HepG2 (cell line): ENCODE measurements around the gene NOP56. TPM values are rescaled to one million over a fixed set of nuclear protein-coding genes. Genes with fewer than 3 reads are reported as not detected.

ENCODE experiments used
- microRNA counts: library from miRNA; unstranded; fragments of <30 nt; microRNA quantifications from one replicate; lab custom pipeline; 2015
- microRNA-seq: library from miRNA; unstranded; fragments of <30 nt; microRNA quantifications from one replicate; pipeline ENCODE4, GENCODE V29; 2020
- polyA plus RNA-seq, 8 experiments: library from polyadenylated mRNA; depleted of rRNA in 3 of 8; stranded (reverse) in 7 of 8; unstranded in 1 of 8; fragments of >200 nt; fragmentation: Illumina TruSeq in 4 of 8; extraction: Trizol in 4 of 8; gene quantifications; 2 replicates each; pipeline versions ENCODE4 v1.2.1 to v1.2.3, GENCODE V29; 2011 to 2016; ENCODE audit warnings: low read depth in 4 of 8, missing spikeins in 1 of 8, mixed read lengths in 1 of 8; ENCODE audit not compliant: insufficient read depth in 1 of 8
- small RNA-seq, 3 experiments: library from RNA; depleted of rRNA; stranded (forward); fragments of <200 nt; gene quantifications; one replicate each; pipeline ENCODE3, GENCODE V24; 2012; ENCODE audit warnings: low read depth in 2 of 3, low replicate concordance in 1 of 3; ENCODE audit not compliant: insufficient read length in 3 of 3, insufficient read depth in 2 of 3
- total RNA-seq, 5 experiments: library from RNA; depleted of rRNA; stranded (reverse); fragments of >200 nt; fragmentation: Illumina TruSeq; extraction: Trizol; gene quantifications; 2 replicates each; pipeline ENCODE4 v1.2.3, GENCODE V29; 2016; ENCODE audit warnings: low read depth in 1 of 5

NOP56 gene
- total and polyA plus RNA-seq, 2 of the 13 experiments (the other 11 are each of a cell fraction or from before 2014, with no cell fraction given), result 369 to 1,116 TPM

MicroRNAs within 50 kb of the gene (microRNA counts, 767-probe panel; counts per million panel counts)
- not detected for microRNA hsa-miR-1292 (lab: Ali Mortazavi, UCI)

Small RNA genes lying within 50 kb of the gene (microRNA-seq; reads per million reads assigned to microRNA genes)
- gene MIR1292, result 35.2 reads per million, percentile 64 among the genes with 10 or more reads in this experiment

Small RNA genes lying within 50 kb of the gene (small RNA-seq; reads per million reads assigned to genes)
- gene SNORA51 (0.51 to 6.8 (median 0.98) reads per million in 3 experiments), gene SNORD110 (0 reads per million in 3 experiments), gene SNORD56 (0 reads per million in 3 experiments), gene SNORD57 (0 reads per million in 3 experiments), gene SNORD86 (0 reads per million in 3 experiments)

Other genes with a start within 250 kb of the NOP56 start
- 778 and 844 TPM in 2 replicates for gene SNRPB, start 181.8 kb upstream of the NOP56 start, total RNA-seq (2016; rRNA removed; fragmentation: Illumina TruSeq; extraction: Trizol)
- 473 and 489 TPM in 2 replicates for gene SNRPB, start 181.8 kb upstream of the NOP56 start, polyA plus RNA-seq (2011; rRNA removed)
- 22.1 and 28.8 TPM in 2 replicates for gene ZNF343, start 143.7 kb upstream of the NOP56 start, total RNA-seq (2016; rRNA removed; fragmentation: Illumina TruSeq; extraction: Trizol)
- 16.4 and 17.0 TPM in 2 replicates for gene ZNF343, start 143.7 kb upstream of the NOP56 start, polyA plus RNA-seq (2011; rRNA removed)
- gene TMC2, start 116.1 kb upstream of the NOP56 start, total RNA-seq (2016; rRNA removed; fragmentation: Illumina TruSeq; extraction: Trizol), result not detected in 2 replicates
- 0.03 TPM in 1 of 2 replicates, not detected in the other for gene TMC2, start 116.1 kb upstream of the NOP56 start, polyA plus RNA-seq (2011; rRNA removed)
- gene IDH3B, start 11.6 kb downstream of the NOP56 start, total RNA-seq (2016; rRNA removed; fragmentation: Illumina TruSeq; extraction: Trizol), result 215 and 246 TPM in 2 replicates
- 245 and 254 TPM in 2 replicates for gene IDH3B, start 11.6 kb downstream of the NOP56 start, polyA plus RNA-seq (2011; rRNA removed)
- 0.84 TPM in 1 of 2 replicates, not detected in the other for gene EBF4, start 40.1 kb downstream of the NOP56 start, total RNA-seq (2016; rRNA removed; fragmentation: Illumina TruSeq; extraction: Trizol)
- 2.2 and 5.2 TPM in 2 replicates for gene EBF4, start 40.1 kb downstream of the NOP56 start, polyA plus RNA-seq (2011; rRNA removed)
- gene CPXM1, start 148.0 kb downstream of the NOP56 start, total RNA-seq (2016; rRNA removed; fragmentation: Illumina TruSeq; extraction: Trizol), result not detected in 2 replicates
- gene CPXM1, start 148.0 kb downstream of the NOP56 start, polyA plus RNA-seq (2011; rRNA removed), result 0.07 TPM in 1 of 2 replicates, not detected in the other
- not detected in 2 replicates for gene C20orf141, start 162.4 kb downstream of the NOP56 start, total RNA-seq (2016; rRNA removed; fragmentation: Illumina TruSeq; extraction: Trizol)
- gene C20orf141, start 162.4 kb downstream of the NOP56 start, polyA plus RNA-seq (2011; rRNA removed), result not detected in 2 replicates
- gene TMEM239, start 163.7 kb downstream of the NOP56 start, total RNA-seq (2016; rRNA removed; fragmentation: Illumina TruSeq; extraction: Trizol), result not detected in 2 replicates
- not detected in 2 replicates for gene TMEM239, start 163.7 kb downstream of the NOP56 start, polyA plus RNA-seq (2011; rRNA removed)
- gene PCED1A, start 188.0 kb downstream of the NOP56 start, total RNA-seq (2016; rRNA removed; fragmentation: Illumina TruSeq; extraction: Trizol), result 12.6 and 40.1 TPM in 2 replicates
- gene PCED1A, start 188.0 kb downstream of the NOP56 start, polyA plus RNA-seq (2011; rRNA removed), result 84.2 and 92.3 TPM in 2 replicates
- gene VPS16, start 188.1 kb downstream of the NOP56 start, total RNA-seq (2016; rRNA removed; fragmentation: Illumina TruSeq; extraction: Trizol), result 27.6 and 35.4 TPM in 2 replicates
- 34.2 and 44.0 TPM in 2 replicates for gene VPS16, start 188.1 kb downstream of the NOP56 start, polyA plus RNA-seq (2011; rRNA removed)
- gene PTPRA, start 220.8 kb downstream of the NOP56 start, total RNA-seq (2016; rRNA removed; fragmentation: Illumina TruSeq; extraction: Trizol), result 43.7 and 47.2 TPM in 2 replicates
- 107 and 127 TPM in 2 replicates for gene PTPRA, start 220.8 kb downstream of the NOP56 start, polyA plus RNA-seq (2011; rRNA removed)